Measurements from ENCODE around the gene FCRLA.
"Not testable (repeated sequence)": the region's sequence is repeated elsewhere in the genome, so short reads cannot be mapped to it uniquely, and the experiment has no call there.

FCRLA gene

GRCh38 chr1:161707503-161707902 lies 474 bp downstream of the FCRLA start:
- DNase-seq: no peak

- DNase-seq: no peak
Measured at GRCh38 chr1:161709373-161709772, 2.3 kb downstream of the FCRLA start.

- DNase-seq: no peak
Measured at GRCh38 chr1:161710560-161710959, 3.5 kb downstream of the FCRLA start.

GRCh38 chr1:161718559-161719324 lies 11.7 kb downstream of the FCRLA start:
- DNase-seq: peak; percentile 65

GRCh38 chr1:161719325-161719611 lies 12.2 kb downstream of the FCRLA start:
- no peak for DNase-seq

GRCh38 chr1:161720422-161720821 lies 13.4 kb downstream of the FCRLA start:
- DNase-seq: no peak

GRCh38 chr1:161720956-161721737 lies 14.1 kb downstream of the FCRLA start, which contains the start of gene FCRLB:
TSS of gene FCRLB (plus strand) at chr1:161721544. CDS start at chr1:161722673, 1,129 bp downstream.
- DNase-seq: no peak

- no peak for DNase-seq
Measured at GRCh38 chr1:161721738-161722343, 14.8 kb downstream of the FCRLA start.

GRCh38 chr1:161722406-161722805 lies 15.4 kb downstream of the FCRLA start:
- no peak for DNase-seq

GRCh38 chr1:161723459-161724141 lies 16.6 kb downstream of the FCRLA start:
- DNase-seq: no peak

- DNase-seq: not testable (repeated sequence)
Measured at GRCh38 chr1:161725258-161725907, 18.4 kb downstream of the FCRLA start.

- DNase-seq: no peak
Measured at GRCh38 chr1:161725908-161726472, 19.0 kb downstream of the FCRLA start.

GRCh38 chr1:161726473-161727255 lies 19.6 kb downstream of the FCRLA start:
- DNase-seq: no peak

- no peak for DNase-seq
Measured at GRCh38 chr1:161727256-161727924, 20.4 kb downstream of the FCRLA start.

- DNase-seq: no peak
Measured at GRCh38 chr1:161728376-161729226, 21.6 kb downstream of the FCRLA start.

GRCh38 chr1:161730050-161730564 lies 23.1 kb downstream of the FCRLA start:
- no peak for DNase-seq

GRCh38 chr1:161731241-161731640 lies 24.2 kb downstream of the FCRLA start:
- no peak for DNase-seq

- DNase-seq: no peak
Measured at GRCh38 chr1:161731981-161732718, 25.1 kb downstream of the FCRLA start.

GRCh38 chr1:161733526-161733925 lies 26.5 kb downstream of the FCRLA start:
- no peak for DNase-seq
